HUES48 (cell line): ENCODE results near the gene TNRC18.

Experiments used
- H3K27ac ChIP-seq: one replicate; pipeline ENCODE4 v1.7.0; 2013; ENCODE audit warnings: low read depth, low read length, inconsistent platforms
- H3K27me3 ChIP-seq: 2 replicates; pipeline ENCODE4 v1.6.1; 2013; ENCODE audit warnings: mild to moderate bottlenecking, low read length; ENCODE audit not compliant: control insufficient read depth, insufficient read depth
- H3K36me3 ChIP-seq: 2 replicates; pipeline ENCODE4 v1.6.1; 2013; ENCODE audit warnings: low read length; ENCODE audit not compliant: control insufficient read depth, insufficient read depth
- H3K4me1 ChIP-seq: 2 replicates; pipeline ENCODE4 v1.6.1; 2013; ENCODE audit warnings: mild to moderate bottlenecking, low read length; ENCODE audit not compliant: control insufficient read depth, insufficient read depth
- H3K4me3 ChIP-seq: 2 replicates; pipeline ENCODE4 v1.5.1; 2013; ENCODE audit warnings: mild to moderate bottlenecking, low read depth, low read length
- H3K9ac ChIP-seq: 2 replicates; pipeline ENCODE4 v1.6.1; 2013; ENCODE audit warnings: mild to moderate bottlenecking, low read depth, low read length, moderate library complexity
- H3K9me3 ChIP-seq: 2 replicates; pipeline ENCODE4 v1.6.1; 2013; ENCODE audit warnings: low read length; ENCODE audit not compliant: control insufficient read depth, insufficient read depth

TNRC18 gene

GRCh38 chr7:5396542-5396941 is 27.1 kb downstream of the TNRC18 start:
- Histone ChIP-seq H3K27ac (no peak overlapping the region), H3K4me3 (no peak overlapping the region), H3K9ac (no peak overlapping the region), H3K9me3 (no peaks in the 10 kb centered on the region), H3K27me3 (no peaks in the 10 kb centered on the region), H3K36me3 (no peaks in the 10 kb centered on the region), H3K4me1 (no peaks in the 10 kb centered on the region)

GRCh38 chr7:5395246-5395645 is 28.4 kb downstream of the TNRC18 start:
- no peaks in the 10 kb centered on the region for H3K36me3 ChIP-seq
- H3K9me3 ChIP-seq: no peaks in the 10 kb centered on the region
- no peak overlapping the region for H3K4me3 ChIP-seq
- no peak overlapping the region for H3K27ac ChIP-seq
- no peaks in the 10 kb centered on the region for H3K4me1 ChIP-seq
- H3K9ac ChIP-seq: no peak overlapping the region
- H3K27me3 ChIP-seq: no peaks in the 10 kb centered on the region

DNA sequence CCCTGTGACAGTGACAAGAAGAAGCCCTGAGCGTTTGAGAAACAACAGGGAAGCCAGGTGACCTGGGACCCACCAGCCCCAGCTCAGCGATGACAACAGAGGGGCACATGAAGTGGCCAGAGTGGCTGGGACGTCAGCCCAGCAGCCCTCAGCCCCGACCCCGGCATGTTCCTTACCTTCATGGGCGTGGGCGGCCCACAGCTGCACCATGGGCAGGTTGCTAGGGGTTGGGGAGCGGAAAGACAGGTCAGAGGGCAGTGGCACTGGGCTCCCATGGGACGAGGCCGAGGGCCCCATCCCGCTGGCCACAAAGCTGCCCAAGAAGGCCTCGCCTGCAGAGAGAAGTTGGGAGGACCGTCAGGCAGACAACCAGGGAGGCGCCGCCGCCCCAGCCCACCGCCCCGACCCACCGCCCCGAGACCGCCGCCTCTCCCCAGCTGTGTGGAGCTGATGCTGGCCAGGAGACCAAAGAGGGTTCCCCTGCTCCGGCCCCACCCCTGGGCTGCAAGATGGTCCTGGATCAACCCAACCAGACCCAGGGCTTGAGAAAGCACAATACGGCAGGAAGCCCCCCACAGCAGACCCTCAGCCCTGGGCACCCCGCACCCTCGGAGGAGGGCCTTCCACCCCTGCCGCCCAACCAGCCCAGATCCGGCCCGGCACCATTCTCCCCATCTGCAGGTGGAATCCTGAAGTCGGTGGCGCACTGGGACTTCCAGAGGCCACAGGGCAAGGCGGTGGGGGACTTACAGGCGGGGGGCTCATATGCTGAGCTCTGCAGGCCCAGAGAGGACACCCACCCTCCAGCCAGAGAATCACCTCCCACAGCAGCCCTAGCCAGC is 29.1 kb downstream of the TNRC18 start:
- Histone ChIP-seq H3K4me1 (no peaks in the 10 kb centered on the region), H3K9ac (no peak overlapping the region), H3K27me3 (no peaks in the 10 kb centered on the region), H3K27ac (no peak overlapping the region), H3K4me3 (no peak overlapping the region), H3K9me3 (no peaks in the 10 kb centered on the region), H3K36me3 (no peaks in the 10 kb centered on the region)

DNA sequence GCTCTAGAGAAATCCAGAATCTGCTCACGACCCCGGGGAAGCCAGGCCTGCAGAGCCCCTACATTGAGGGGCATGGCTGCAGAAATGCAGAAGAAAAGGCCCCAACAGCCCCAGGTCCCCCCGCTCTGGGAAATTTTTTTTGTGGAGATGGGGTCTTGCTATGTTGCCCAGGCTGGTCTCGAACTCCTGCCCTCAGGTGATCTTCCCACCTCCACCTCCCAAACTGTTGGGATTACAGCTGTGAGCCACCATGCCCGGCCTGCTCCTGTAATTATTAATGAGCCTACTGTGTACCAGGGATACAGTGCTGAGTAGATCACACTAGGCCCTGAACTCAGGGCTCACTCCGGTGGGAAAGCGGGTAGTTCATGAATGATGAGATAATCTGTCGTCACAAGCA is 29.9 kb downstream of the TNRC18 start:
- H3K27me3 ChIP-seq: no peaks in the 10 kb centered on the region
- no peak overlapping the region for H3K9ac ChIP-seq
- no peak overlapping the region for H3K27ac ChIP-seq
- H3K4me1 ChIP-seq: no peaks in the 10 kb centered on the region
- no peak overlapping the region for H3K4me3 ChIP-seq
- H3K36me3 ChIP-seq: no peaks in the 10 kb centered on the region
- H3K9me3 ChIP-seq: no peaks in the 10 kb centered on the region

GRCh38 chr7:5393328-5393727 is 30.3 kb downstream of the TNRC18 start:
- Histone ChIP-seq H3K27ac (no peak overlapping the region), H3K36me3 (no peaks in the 10 kb centered on the region)

DNA sequence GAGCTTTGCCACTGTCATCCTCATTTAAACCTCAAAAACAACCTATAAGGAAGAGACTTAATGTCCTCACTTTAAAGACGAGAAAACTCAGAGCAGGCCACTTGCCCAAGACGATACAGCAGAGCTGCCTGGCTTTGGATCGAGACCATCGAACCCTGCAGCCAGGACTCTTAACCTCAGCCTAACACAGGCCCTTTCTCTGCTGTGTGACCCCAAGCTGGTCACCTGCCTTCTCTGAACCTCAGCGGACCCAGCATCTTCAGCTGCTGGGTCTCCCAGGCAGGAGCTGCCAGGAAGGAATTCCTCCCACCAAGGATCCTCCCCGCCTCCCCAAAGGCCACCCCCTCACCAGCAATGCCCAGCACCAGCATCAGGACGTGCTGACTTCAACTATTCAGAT is 32.7 kb downstream of the TNRC18 start:
- Histone ChIP-seq H3K9ac (no peak overlapping the region), H3K27ac (no peak overlapping the region), H3K36me3 (no peaks in the 10 kb centered on the region), H3K27me3 (no peaks in the 10 kb centered on the region), H3K9me3 (no peaks in the 10 kb centered on the region), H3K4me1 (no peaks in the 10 kb centered on the region), H3K4me3 (no peak overlapping the region)

More at GRCh38 chr7:5393328-5393727, 30.3 kb downstream of the TNRC18 start:
- Histone ChIP-seq H3K27me3 (no peaks in the 10 kb centered on the region), H3K9me3 (no peaks in the 10 kb centered on the region), H3K9ac (no peak overlapping the region), H3K4me3 (no peak overlapping the region), H3K4me1 (no peaks in the 10 kb centered on the region)

- no peak overlapping the region for H3K4me3 ChIP-seq
- no peaks in the 10 kb centered on the region for H3K9me3 ChIP-seq
- no peak overlapping the region for H3K27ac ChIP-seq
- no peaks in the 10 kb centered on the region for H3K4me1 ChIP-seq
- H3K27me3 ChIP-seq: no peaks in the 10 kb centered on the region
- H3K36me3 ChIP-seq: no peaks in the 10 kb centered on the region
- H3K9ac ChIP-seq: no peak overlapping the region
Observed at GRCh38 chr7:5388905-5389433, 34.7 kb downstream of the TNRC18 start.

DNA sequence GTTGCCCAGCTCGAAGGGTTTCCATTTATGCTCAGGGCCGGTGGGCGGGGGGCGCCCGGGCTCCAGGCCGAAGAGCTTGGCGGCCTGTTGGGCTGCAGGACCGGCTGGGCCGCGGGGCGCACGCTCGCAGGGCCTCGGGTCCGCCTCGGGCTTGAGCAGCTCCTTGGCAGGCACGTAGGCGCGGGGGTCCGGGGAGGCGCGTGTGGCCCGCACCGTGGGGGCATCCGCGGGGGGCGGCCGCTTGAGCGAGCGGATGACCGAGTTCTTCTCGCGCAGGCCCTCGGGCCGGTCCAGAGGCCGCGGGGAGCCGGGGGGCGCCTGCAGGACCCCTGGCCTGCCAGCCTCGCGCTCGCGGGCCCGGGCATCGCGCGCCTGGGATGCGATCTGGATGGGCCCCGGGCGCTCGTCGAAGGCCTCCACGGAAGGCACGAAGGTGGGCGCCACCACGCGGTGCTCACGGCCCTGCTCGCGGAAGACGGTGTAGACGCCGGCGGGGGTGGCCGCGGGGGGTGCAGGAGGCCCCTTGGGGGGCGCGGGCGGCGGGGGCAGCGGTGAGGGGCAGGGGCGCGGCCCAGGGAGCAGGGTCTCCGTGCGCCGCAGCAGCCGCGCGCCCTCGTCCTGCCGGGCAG is 35.2 kb downstream of the TNRC18 start:
- no peaks in the 10 kb centered on the region for H3K36me3 ChIP-seq
- H3K4me3 ChIP-seq: no peak overlapping the region

DNA sequence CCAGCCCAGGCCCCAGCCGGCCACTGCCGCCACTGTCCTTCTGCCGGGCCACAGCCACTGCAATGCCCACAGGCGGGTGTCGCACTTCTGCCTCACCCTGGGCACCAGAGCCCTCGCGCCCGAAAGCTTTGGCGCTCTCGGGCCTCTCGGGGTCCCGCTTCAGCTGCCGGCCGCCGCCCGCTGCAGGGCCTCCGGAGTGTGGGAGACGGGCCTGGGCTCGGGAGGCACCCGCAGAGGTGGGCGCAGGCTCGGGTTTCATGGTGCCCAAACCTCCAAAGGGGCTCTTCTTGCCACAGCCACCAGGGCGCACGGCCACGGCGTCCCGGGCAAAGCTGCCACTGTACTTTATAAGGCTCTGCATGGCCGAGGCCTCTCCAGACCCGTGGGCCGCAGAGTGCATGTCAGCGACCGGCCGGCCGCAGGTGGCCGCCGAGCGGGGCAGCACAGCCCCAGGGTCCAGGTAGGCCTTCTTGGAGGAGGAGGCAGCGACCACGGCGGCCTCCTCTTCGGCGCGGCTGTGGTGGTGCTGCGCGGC is 35.9 kb downstream of the TNRC18 start:
- H3K36me3 ChIP-seq: no peaks in the 10 kb centered on the region
- no peak overlapping the region for H3K4me3 ChIP-seq
- H3K9me3 ChIP-seq: no peaks in the 10 kb centered on the region
- no peak overlapping the region for H3K27ac ChIP-seq
- no peaks in the 10 kb centered on the region for H3K27me3 ChIP-seq
- peaks cover 5% of the 10 kb centered on the region; the same call in 1 of the 2 replicates for H3K4me1 ChIP-seq
- no peak overlapping the region for H3K9ac ChIP-seq

More for the DNA sequence above, 35.2 kb downstream of the TNRC18 start:
- H3K27ac ChIP-seq: no peak overlapping the region
- no peaks in the 10 kb centered on the region for H3K27me3 ChIP-seq
- no peaks in the 10 kb centered on the region for H3K4me1 ChIP-seq
- no peak overlapping the region for H3K9ac ChIP-seq
- no peaks in the 10 kb centered on the region for H3K9me3 ChIP-seq

DNA sequence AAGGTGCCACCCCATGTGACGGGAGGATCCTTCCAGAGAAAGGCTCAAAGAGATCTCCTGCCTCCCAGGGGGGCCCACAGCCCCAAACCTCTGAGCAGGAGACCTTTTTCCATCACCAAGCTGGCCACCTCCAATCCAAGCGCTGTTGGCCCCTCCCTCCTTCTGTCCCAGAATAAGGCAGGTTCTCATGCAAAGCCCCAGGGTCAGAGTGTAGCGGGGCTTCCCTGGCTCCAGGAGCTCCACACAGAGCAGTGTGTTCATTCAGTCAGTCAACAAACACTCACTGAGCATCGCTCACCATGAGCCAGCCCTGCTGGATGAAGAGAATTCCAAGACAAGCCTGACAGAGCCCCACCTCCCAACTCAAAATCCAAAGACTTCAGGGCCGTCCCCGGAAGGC is 39.0 kb downstream of the TNRC18 start:
- no peak overlapping the region for H3K9ac ChIP-seq
- H3K27me3 ChIP-seq: no peaks in the 10 kb centered on the region
- H3K4me1 ChIP-seq: peaks cover 8% of the 10 kb centered on the region; the same call in 1 of the 2 replicates
- H3K36me3 ChIP-seq: no peaks in the 10 kb centered on the region
- no peaks in the 10 kb centered on the region for H3K9me3 ChIP-seq
- H3K4me3 ChIP-seq: no peak overlapping the region
- no peak overlapping the region for H3K27ac ChIP-seq
